Thyroid gland (tissue), 4 donors: ENCODE measurements around the gene PET100.

Source experiments
- CTCF ChIP-seq, 6 experiments: fragments of 200-600 bp in 3 of 6; fragments of 450-650 bp in 3 of 6; sonication (generic) in 3 of 6; IDR thresholded peaks; one replicate each; pipeline ENCODE4 v1.5.1; 2016 to 2019; ENCODE audit warnings: antibody characterized with exemption in 6 of 6, mild to moderate bottlenecking in 2 of 6, inconsistent platforms in 1 of 6, moderate library complexity in 1 of 6
- POLR2A ChIP-seq, 2 donors: fragments of 450-650 bp; IDR thresholded peaks; one replicate each; pipeline ENCODE4 v1.6.1; 2017; ENCODE audit warnings: antibody characterized with exemption in 2 of 2, mild to moderate bottlenecking in 2 of 2, moderate library complexity in 1 of 2

GRCh38 chr19:7605490-7606222 is 23.9 kb upstream of the PET100 start:
- TF ChIP-seq CTCF (IDR thresholded peaks at IDR 0.05), result no peak
- no peak for TF ChIP-seq POLR2A (IDR thresholded peaks at IDR 0.05)
